ENCODE data around the gene HTRA3.
"Not testable (repeated sequence)": the region's sequence is repeated elsewhere in the genome, so short reads cannot be mapped to it uniquely, and the experiment has no call there.

The HTRA3 gene

DNA sequence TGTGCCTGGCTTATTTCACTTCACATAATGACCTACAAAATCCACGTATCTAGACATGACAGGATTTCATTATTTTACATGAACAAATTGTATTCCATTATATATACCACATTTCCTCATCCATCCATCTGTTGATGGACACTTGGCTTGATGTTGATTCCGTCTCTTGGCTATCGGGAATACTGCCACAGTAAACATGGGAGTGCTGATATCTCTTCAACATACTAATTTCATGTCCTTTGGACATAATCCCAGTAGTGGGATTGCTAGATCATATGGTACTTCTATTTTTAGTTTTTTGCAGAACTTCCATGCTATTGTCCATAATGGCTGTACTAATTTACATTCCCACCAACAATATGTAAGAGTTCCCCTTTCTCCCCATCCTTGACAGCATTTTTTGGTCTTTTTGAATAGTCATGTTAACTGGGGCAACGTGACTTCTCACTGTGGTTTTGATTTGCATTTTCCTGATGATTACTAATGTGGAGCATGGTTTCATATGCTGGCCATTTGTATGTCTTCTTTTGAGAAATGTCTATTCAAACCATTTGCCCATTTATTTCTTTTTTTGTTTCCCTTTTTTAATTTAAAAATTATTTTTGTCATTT, 68.9 kb downstream of the HTRA3 start:
- DNase-seq: no peak

DNA sequence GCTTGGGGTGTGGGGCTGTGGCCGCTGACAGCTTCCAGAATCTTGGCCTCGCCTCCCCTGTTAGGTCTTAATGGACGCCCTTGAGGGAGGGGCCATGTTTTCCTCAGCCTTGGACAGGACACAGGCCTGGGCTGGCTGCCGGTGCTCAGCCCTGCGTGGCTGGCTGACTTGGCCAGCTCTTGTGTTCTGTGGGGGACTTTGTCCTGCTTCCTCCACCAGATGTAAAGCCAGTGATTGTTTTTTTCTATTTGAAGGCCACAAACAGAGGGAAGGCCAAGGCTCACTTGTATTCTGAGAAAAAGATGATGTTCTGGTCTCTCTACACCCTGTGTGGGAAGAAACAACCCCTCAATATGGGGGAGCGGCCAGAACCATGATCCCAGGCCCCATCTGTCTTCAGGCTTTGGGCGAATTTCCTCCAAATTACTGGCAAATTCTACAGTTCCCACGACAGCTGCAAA, 71.3 kb downstream of the HTRA3 start:
- DNase-seq: peak in 47 of 56 donors; percentile 14 to 82 (median 56)

DNA sequence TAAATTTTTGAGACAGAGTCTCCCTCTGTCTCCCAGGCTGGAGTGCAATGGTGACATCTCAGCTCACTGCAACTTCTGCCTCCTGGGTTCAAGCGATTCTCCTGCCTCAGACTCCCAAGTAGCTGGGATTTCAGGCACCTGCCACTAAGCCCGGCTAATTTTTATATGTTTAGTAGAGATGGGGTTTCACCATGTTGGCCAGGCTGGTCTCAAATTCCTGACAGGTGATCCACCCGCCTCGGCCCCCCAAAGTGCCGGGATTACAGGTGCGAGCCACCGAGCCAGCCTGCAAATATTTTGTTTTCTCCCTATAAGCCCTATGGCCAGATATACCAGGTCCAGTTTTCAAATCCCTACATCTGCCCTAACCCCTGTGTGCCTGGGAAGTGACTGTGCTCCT, 71.7 kb downstream of the HTRA3 start:
- DNase-seq: not testable (repeated sequence)

DNA sequence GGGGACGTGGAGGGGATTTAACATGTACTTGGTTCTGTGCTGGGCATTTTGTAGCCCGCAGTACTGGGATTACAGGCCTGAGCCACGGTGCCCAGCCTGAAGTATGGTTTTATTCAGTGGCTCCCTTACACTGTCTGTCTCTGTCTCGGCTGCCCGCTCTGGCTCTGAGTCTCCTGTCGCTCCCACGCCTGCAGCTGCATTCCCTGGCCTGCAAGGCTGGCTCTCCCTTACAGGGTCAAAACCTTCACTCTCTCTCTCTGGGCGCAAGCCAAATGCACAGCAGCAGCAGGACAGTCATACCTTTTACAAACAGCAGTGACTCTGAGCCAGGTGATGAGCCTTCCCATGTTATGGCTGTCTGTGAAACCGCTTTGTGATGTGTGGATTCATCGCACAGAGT, 72.1 kb downstream of the HTRA3 start:
- DNase-seq: peak in 21 of 56 donors; percentile 9 to 63 (median 38)

DNA sequence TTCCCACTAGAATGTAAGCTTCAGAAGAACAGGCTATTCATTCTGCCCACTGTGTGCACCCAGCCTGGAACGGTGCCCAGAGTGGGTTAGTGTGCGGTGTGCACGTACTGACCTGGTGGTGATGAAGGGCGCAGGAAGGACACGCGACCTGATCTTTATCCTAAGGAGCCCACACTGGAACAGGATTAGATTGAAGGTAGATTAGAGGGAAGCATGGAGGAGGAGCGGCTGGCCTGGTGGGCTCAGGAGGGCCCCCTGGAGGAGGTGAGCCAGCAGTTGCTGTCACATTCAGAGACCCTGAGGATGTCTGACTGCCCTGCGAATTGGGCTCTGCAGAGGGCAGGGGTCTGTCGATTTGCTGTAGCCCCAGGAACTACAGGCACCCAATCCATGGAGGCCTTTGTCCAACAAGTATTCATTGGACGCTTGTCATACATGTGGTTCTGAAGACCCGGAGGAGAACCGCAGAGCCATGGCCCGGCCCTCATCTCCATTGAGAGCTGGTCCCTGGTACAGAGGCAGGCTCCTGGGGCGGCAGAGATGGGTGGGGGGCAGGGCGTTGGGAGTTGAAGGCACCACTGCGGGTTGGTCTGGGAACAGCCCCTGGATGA, 73.2 kb downstream of the HTRA3 start:
- DNase-seq: no peak

DNA sequence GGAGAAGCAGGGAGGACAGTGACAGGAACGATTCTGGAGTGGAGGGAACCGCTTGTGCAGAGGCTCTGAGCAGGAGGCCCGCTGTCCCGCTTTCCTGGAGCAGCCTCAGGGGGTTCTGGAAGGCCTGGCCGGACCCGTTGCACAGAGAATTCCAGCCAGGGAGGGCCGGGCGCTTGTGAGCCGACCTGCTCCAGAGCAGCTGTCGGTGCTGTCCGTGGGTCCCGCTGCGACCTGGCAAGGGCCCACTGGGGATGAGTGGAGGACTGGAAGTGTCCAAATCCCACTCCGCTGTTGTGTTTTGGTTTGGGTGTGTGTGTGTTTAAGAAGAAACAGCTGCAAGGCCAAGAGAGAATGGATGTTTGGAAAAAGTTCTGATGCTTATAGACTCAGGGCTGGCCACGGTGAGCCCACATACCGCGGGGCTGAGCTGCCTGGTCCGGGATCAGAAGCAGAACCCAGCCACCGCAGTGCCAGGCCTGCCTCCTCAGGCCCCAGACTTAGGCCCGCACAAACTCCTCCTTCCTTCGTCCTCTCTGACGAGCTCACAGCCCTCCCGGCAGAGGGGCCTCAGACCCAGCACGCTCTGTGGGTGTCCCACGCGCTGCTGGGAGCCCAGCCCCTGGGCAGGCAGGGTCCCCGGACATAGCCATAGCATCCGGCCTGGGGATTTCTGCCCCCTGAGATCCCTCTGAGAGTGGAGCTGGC, 73.9 kb downstream of the HTRA3 start:
- DNase-seq: no peak

DNA sequence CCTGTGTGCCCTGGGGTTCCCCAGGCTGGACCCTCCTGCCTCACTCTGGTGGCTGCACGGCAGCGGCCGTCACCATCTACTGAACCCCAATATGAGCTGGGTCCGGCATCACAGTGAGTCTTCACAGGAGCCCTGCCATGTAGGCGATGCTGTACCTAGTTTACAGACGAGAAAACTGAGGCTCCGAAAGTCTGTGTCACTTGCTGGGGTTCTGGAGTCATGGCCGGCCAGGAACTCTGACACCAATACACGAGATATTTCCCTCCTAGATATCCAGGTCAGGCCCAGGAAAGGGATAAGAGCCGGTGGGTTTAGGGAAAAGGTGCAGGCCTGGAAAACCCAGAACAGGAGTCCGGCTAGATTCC, 74.4 kb downstream of the HTRA3 start:
- no peak for DNase-seq

DNA sequence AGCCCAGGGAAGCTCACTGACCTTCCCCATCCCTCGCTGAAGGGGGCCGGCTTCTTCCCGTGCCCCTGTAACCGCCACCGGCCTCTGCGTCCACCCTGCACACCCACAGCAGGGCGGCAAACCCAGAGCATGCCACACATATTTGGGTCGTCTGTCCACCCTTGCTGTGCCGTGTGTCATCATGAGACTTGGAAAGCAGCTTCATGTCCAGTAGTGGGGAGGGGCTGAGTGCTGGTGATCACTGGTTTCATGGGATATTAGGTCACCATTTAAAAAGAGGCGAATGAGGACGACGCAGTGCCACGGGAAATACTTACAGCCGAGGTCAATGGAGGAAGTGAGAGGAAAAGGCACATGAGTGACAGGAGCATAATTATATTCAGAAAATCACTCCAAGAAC, 74.8 kb downstream of the HTRA3 start:
- DNase-seq: no peak

DNA sequence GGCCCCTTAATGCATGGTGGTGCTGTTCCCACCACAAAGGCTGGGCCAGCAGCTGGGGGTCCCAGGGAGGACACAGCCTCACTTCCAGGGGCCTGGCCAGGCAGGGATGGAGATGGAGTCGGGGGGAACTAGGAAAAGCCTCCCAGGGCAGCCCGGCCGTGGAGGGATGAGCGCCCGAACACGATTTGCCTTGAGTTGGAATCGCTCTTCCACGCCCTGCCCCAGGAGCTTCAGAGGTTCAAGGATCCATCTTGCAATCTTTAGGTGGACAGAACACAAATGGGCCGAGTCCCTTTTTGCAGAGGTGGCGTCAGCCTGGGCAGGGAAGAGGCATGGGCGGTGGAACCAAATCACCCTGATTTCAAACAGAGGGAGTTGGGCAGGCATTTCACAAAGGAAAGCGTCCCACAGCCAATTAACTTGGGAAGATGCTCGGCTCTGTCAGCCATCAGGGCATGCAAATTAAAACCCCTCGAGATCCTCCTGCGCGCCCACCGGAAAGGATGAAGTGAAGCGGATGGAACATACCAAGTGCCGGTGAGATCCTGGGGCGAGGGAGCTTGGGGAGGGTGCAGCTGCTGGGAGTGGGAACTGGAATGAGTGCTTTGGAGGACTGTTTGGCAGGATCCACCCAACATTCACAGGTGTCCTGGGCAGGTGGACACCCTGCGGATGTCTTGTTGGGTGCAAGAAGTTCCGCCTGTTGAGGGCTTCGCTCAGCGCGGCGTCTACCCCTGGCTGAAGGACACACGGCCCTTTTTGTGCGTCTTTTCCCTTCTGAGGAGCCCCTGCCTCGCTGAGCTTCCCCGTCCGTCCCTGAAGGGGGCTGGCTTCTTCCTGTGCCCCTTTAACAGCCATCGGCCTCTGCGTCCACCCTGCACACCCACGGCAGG, 75.7 kb downstream of the HTRA3 start:
- no peak for DNase-seq

DNA sequence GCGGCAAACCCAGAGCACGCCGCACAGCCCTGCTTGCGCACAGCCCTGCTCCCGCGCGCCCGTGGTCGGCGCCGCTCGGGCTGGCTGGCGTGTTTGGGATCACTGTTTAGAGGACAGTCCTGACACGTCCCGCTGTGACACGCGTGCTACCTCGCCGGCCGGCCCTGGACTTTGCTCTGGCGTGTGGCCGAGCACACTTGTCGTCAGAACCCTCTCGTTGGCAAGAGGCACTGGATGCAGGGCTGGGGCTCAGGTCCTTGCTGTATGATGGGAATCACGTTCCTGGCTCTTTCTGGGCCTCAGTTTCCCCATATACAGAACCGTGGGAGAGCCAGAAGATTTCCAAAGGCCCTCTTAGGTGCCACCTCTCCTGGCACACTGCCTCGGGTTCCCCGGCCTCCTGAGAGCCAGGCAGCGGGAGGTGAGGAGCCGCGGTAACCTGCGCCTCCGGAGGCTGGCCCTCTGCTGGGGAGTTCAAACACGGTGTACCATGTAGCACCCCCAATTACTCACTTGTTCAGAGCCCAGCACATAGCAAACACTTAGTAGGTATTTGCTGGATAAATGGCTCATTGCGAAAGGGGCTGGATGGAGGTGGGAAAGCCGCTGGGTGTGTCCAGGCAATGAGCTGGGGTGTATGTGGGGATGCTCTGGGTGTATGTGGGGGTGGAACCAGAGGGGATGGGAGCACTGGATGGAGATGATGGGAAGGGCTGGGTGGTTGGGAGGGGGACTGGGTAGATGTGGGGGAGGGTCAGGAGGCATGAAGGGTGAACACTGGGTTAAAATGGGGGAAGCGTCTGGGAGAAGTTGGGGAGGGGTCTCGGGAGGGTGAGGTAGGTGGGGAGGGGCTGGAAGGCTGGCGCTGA, 76.6 kb downstream of the HTRA3 start:
- DNase-seq: no peak

DNA sequence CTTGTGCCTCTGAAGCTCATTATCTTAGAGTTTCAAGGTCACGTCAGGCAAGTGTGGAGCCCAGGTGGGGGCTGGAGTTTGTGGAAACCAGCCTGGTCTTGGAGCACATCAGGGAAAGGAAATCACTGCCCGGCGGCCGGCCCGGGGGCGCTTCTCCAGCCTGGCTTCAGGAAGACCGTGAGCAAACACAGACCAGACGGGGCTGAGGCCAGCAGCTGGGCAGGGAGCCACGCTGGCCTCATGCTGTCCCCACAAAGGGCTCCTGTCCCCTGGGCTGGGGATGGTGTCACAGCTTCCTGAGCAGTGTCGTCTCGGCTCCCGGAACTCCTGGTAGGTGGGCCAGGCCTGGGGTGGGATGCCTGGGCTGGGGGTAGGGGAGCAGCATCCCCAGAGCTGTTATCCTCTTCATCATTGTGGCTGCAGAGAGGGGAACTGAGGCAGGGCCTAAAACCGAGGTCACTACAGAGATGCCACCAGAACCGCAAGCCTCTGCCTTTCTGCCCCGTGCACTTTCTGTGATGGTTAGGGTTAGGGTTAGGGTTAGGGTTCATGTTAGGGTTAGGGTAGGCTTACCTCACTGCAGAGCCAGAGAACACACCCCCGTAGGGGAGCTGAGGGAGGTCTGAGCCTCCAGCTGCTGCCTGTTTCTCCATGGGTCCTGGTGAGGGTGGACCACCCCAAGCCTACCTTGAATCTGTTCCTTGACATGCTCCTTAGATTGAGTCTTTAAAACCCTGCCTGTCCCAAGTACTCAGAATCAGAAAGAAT, 77.5 kb downstream of the HTRA3 start:
- peak in 33 of 56 donors; percentile 8 to 81 (median 42) for DNase-seq

DNA sequence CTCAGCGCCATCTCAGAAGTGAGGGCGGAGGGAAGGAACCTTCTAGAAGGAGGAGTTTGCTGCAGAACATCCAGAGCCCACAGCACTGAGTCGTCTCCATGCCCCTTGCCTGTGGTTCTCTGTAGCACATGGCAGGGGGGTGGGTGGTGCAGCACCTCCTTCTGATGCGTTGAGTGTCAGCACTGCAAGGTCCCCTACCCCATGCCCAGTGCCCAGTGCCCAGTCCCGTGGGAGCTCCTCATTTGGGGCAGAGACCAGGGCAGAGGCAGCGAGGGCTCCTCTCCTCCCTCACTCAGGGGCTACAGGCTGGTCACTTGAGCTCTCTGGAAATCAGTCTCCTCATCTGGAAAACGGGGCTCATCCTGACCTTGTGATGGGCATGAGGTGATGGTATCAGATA, 78.1 kb downstream of the HTRA3 start:
- DNase-seq: no peak

DNA sequence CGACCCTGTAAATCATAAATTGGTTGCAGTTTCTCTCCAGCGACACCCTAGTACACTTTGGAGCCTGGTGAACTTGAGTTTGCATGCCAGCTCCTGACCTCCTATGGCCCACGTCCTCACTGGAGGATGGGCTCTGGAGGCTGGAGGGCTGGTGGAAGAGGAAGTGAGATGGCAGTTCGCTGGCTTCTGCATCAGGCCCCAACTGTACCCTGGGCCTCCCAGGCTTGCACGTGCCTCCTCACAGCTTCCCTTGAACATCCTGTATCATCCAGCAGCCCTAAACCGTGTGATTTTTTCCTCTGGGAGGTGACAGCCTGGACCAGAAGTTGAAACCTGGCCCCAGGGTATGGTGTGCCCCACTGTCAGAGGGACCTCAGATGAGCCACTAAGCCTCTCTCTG, 78.5 kb downstream of the HTRA3 start:
- no peak for DNase-seq

DNA sequence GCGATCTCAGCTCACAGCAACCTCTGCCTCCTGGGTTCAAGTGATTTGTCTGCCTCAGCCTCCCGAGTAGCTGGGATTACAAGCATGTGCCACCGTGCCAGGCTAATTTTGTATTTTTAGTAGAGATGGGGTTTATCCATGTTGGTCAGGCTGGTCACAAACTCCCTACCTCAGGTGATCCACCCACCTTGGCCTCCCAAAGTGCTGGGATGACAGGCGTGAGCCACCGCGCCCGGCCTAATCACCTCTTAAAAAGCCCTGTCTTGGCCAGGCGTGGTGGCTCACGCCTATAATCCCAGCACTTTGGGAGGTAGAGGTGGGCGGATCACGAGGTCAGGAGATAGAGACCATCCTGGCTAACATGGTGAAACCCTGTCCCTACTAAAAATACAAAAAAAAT, 79.7 kb downstream of the HTRA3 start:
- DNase-seq: not testable (repeated sequence)

DNA sequence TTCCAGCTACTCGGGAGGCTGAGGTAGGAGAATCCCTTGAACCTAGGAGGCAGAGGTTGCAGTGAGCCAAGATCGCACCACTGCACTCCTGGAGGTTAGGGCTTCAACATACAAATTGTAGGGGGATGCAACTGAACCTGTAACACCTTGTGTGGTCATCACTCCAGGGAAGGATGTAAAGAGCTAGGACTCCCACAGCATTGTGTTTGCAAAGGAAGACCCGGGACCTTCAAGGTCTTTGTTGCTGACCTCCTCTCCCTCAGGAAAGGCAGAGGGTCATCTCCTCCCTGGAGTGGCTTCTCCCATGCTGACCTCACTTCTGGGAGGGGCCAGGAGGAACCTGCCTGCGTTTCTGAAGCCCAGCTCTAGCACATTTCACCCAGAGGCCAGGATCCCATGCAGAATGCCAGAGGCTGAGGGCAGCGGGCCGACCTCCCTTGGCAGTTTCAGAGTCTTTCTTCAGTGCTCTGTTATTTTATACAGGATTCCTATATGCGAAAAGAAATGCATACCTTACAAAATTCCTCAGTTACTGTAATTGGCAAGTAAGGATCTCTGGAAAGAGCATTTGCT, 80.2 kb downstream of the HTRA3 start:
- no peak for DNase-seq

DNA sequence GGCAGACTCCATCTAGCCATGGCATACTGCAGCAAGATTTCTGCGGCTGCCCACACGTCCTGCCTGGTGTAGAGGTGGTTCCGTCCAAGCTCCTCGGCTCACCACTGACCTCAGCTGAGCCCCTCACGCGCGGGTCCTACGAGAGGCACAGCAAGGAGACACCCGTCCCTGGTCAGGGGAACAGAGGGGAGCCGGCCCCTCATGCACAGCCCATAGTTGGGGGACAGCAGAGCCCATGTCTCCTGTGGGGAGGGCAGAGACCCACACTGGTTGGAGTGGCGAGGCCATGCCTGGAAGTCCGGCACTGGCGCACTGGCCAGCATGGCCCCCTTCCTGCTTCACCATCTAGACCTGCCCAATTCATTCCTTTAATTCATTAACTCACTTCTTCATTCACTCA, 80.8 kb downstream of the HTRA3 start:
- no peak for DNase-seq

DNA sequence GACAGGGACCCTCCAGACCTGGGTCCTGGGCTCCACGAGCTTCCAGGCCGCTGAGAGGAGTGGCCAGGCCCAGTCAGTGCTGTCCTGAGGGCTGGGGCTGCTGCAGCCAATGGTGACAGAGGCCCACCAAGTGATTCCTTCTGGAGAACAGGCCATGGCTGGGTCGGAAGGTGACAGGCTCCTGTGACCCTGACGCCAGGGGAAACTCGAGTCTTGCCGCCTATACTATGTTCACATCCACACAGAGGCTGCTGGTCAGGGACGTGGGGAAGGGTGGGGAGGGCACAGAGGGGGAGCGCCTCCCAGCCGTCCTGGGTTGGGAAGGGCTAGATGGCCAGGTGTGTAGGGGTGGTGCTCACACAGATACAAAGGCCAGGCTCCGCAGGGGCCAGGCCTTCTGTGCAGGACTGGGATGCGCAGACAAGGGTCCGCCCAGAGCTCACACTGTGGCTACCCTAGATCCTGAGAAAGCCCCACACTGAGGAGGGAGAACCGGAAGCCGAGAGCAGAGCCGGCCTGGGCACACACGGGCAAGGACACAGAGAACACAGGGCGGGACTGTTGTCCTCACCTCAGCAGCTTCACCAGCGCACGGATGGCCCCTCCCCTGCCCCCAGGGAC, 81.4 kb downstream of the HTRA3 start:
- DNase-seq: no peak

DNA sequence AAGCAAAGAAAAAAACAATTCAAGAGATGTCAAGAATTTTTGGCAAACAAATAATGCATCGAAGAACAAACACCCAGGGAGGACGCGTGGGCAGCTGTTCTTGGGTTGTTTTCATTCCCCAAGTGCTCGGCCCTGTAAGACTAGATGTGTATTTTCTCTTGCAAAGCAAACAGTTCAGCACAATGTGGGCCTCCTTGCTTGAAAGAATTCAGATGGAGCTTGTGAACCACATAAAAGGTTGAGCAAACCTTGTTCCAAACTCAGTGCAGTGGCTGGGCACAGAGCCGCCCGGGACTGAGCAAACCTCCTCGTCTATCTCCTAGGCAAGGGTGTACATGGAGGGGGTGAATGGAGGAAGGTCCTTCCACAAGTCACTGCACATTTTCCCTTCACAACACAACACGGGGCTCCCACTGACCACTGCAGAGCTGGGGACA, 82.4 kb downstream of the HTRA3 start:
- DNase-seq: peak in 8 of 56 donors; percentile 11 to 30 (median 20)

Data from amygdala (tissue), 56 donors.